Activated T-helper 1 cell treated with anti-CD3 and anti-CD28 coated beads, Interleukin-12 subunit alpha, Interleukin-12 subunit beta, Interleukin-2, Interleukin-4 antibody, amounts not matched to agents 30 ng/mL and 10 ng/mL and 1 ng/mL, durations not matched to agents 14 hours and 24 hours and 36 hours (primary cell): Measurements from ENCODE around the gene DDX56. TPM values are rescaled to one million over a fixed set of nuclear protein-coding genes. Genes with fewer than 3 reads are reported as not detected.

Experiments used
- DNase-seq: peaks from one replicate; pipeline ENCODE4 v3.0.0; 2021; ENCODE audit warnings: low spot score
- H3K27ac Mint-ChIP-seq: one replicate; pipeline ENCODE4 v1.8.0; 2021; ENCODE audit warnings: mild to moderate bottlenecking, mixed read lengths
- H3K27me3 Mint-ChIP-seq: one replicate; pipeline ENCODE4 v1.8.0; 2022; ENCODE audit warnings: mild to moderate bottlenecking, moderate library complexity, mixed read lengths; ENCODE audit not compliant: insufficient read depth
- H3K36me3 Mint-ChIP-seq: one replicate; pipeline ENCODE4 v1.8.0; 2021; ENCODE audit warnings: low read depth, mixed read lengths
- H3K4me1 Mint-ChIP-seq: one replicate; pipeline ENCODE4 v1.8.0; 2021; ENCODE audit warnings: low read depth, mixed read lengths
- H3K4me3 Mint-ChIP-seq: one replicate; pipeline ENCODE4 v1.8.0; 2021; ENCODE audit warnings: mild to moderate bottlenecking, moderate library complexity, mixed read lengths
- H3K9me3 Mint-ChIP-seq: one replicate; pipeline ENCODE4 v1.8.0; 2021; ENCODE audit warnings: mixed read lengths
- intact Hi-C: fragments of 100-400 bp; cut with micrococcal nuclease; formaldehyde crosslinking; loops from one replicate; pipeline ENCODE4 v1.15.1; 2024
- total RNA-seq: library from RNA; stranded (reverse); gene quantifications from 2 replicates; pipeline ENCODE4 v1.2.3, GENCODE V29; 2022

Gene DDX56
- total RNA-seq, 1 donor from 2014 or later = 166 TPM

- intact Hi-C loops = loop anchor here (2.0 kb wide), 3 partner anchors 331 to 527 kb away; partner anchors contain the start of genes POLD2 and TBRG4
- DNase-seq = no peak
- Mint-ChIP-seq H3K4me3 (peak overlapping the region; percentile 93), H3K9me3 (no peaks in the 10 kb centered on the region), H3K36me3 (peaks cover 18% of the 10 kb centered on the region), H3K27ac (peak overlapping the region; percentile 93), H3K4me1 (peaks cover 39% of the 10 kb centered on the region), H3K27me3 (no peaks in the 10 kb centered on the region)
These were observed 9.6 kb upstream of the DDX56 start for GRCh38 chr7:44583146-44583865.

GRCh38 chr7:44581879-44582603 is 8.3 kb upstream of the DDX56 start, which contains the start of gene TMED4:
TMED4 (minus strand) TSS chr7:44582231; CDS start chr7:44582206, 25 bp downstream.
- Mint-ChIP-seq H3K36me3 (peaks cover 18% of the 10 kb centered on the region), H3K27me3 (no peaks in the 10 kb centered on the region), H3K4me3 (peak within 1 kb of the TSS; percentile 93), H3K27ac (peak within 1 kb of the TSS; percentile 93), H3K9me3 (no peaks in the 10 kb centered on the region), H3K4me1 (peaks cover 33% of the 10 kb centered on the region)
- intact Hi-C loops = loop anchor here (1.0 to 2.0 kb wide), 11 partner anchors 8 to 529 kb away; partner anchors contain the start of genes H2AZ2, OGDH, POLD2 and PPIA
- peak; percentile 100 for DNase-seq

- H3K36me3 Mint-ChIP-seq = peaks cover 20% of the 10 kb centered on the region
- peak overlapping the region; percentile 93 for H3K4me3 Mint-ChIP-seq
- no peaks in the 10 kb centered on the region for H3K9me3 Mint-ChIP-seq
- intact Hi-C loops = no loop called here
- H3K27ac Mint-ChIP-seq = peak overlapping the region; percentile 93
- H3K27me3 Mint-ChIP-seq = no peaks in the 10 kb centered on the region
- H3K4me1 Mint-ChIP-seq = peaks cover 35% of the 10 kb centered on the region
- DNase-seq = peak; percentile 49
These were observed 7.5 kb upstream of the DDX56 start for GRCh38 chr7:44580945-44581878.

- no peak for DNase-seq
- no peaks in the 10 kb centered on the region for H3K27me3 Mint-ChIP-seq
- peaks cover 55% of the 10 kb centered on the region for H3K36me3 Mint-ChIP-seq
- peak overlapping the region; percentile 29 for H3K27ac Mint-ChIP-seq
- H3K4me3 Mint-ChIP-seq = peak overlapping the region; percentile 64
- no peaks in the 10 kb centered on the region for H3K9me3 Mint-ChIP-seq
- H3K4me1 Mint-ChIP-seq = peaks cover 54% of the 10 kb centered on the region
- intact Hi-C loops = no loop called here
These were observed 2.5 kb upstream of the DDX56 start for GRCh38 chr7:44576228-44576627.

GRCh38 chr7:44575054-44575453 is 1.3 kb upstream of the DDX56 start:
- Mint-ChIP-seq H3K4me3 (peak overlapping the region; percentile 88), H3K27ac (peak overlapping the region; percentile 95), H3K27me3 (no peaks in the 10 kb centered on the region), H3K4me1 (peaks cover 44% of the 10 kb centered on the region), H3K36me3 (peaks cover 56% of the 10 kb centered on the region), H3K9me3 (no peaks in the 10 kb centered on the region)
- no peak for DNase-seq
- intact Hi-C loops = loop anchor here (2.0 kb wide), 2 partner anchors 32 to 222 kb away; partner anchors contain the start of genes OGDH and PPIA

GRCh38 chr7:44574287-44574872 is 672 bp upstream of the DDX56 start:
- DNase-seq = no peak
- intact Hi-C loops = loop anchor here (1.0 to 2.0 kb wide), 6 partner anchors 8 to 492 kb away; partner anchors contain the start of genes NUDCD3, OGDH, POLM and PPIA
- Mint-ChIP-seq H3K27me3 (no peaks in the 10 kb centered on the region), H3K9me3 (no peaks in the 10 kb centered on the region), H3K27ac (peak overlapping the region; percentile 95), H3K4me3 (peak overlapping the region; percentile 88), H3K4me1 (peaks cover 37% of the 10 kb centered on the region), H3K36me3 (peaks cover 57% of the 10 kb centered on the region)

GRCh38 chr7:44572771-44573170 is 937 bp downstream of the DDX56 start:
- intact Hi-C loops = loop anchor here (1.0 kb wide), 1 partner anchor 276 kb away; the partner anchor contains the start of gene H2AZ2
- Mint-ChIP-seq H3K36me3 (peaks cover 65% of the 10 kb centered on the region), H3K27me3 (no peaks in the 10 kb centered on the region), H3K4me3 (peak overlapping the region; percentile 88), H3K4me1 (peaks cover 32% of the 10 kb centered on the region), H3K9me3 (no peaks in the 10 kb centered on the region), H3K27ac (peak overlapping the region; percentile 95)
- no peak for DNase-seq

- no peak for DNase-seq
- Mint-ChIP-seq H3K9me3 (no peaks in the 10 kb centered on the region), H3K36me3 (peaks cover 74% of the 10 kb centered on the region), H3K4me1 (peaks cover 21% of the 10 kb centered on the region), H3K4me3 (no peak overlapping the region), H3K27me3 (no peaks in the 10 kb centered on the region), H3K27ac (no peak overlapping the region)
- intact Hi-C loops = loop anchor here (5.0 kb wide), 1 partner anchor 548 kb away; no protein-coding TSS in a partner anchor
These were observed 3.7 kb downstream of the DDX56 start for GRCh38 chr7:44569959-44570358.

GRCh38 chr7:44568771-44569560 is 4.7 kb downstream of the DDX56 start:
- intact Hi-C loops = loop anchor here (5.0 kb wide), 1 partner anchor 547 kb away; no protein-coding TSS in a partner anchor
- no peak for DNase-seq
- Mint-ChIP-seq H3K36me3 (peaks cover 80% of the 10 kb centered on the region), H3K4me3 (no peak overlapping the region), H3K9me3 (no peaks in the 10 kb centered on the region), H3K27me3 (no peaks in the 10 kb centered on the region), H3K4me1 (peaks cover 11% of the 10 kb centered on the region), H3K27ac (no peak overlapping the region)

GRCh38 chr7:44567884-44568283 is 5.8 kb downstream of the DDX56 start:
- H3K36me3 Mint-ChIP-seq = peaks cover 79% of the 10 kb centered on the region
- H3K27me3 Mint-ChIP-seq = no peaks in the 10 kb centered on the region
- H3K4me1 Mint-ChIP-seq = peaks cover 8% of the 10 kb centered on the region
- no peak for DNase-seq
- no peak overlapping the region for H3K27ac Mint-ChIP-seq
- no peaks in the 10 kb centered on the region for H3K9me3 Mint-ChIP-seq
- intact Hi-C loops = loop anchor here (5.0 kb wide), 1 partner anchor 546 kb away; no protein-coding TSS in a partner anchor
- no peak overlapping the region for H3K4me3 Mint-ChIP-seq

GRCh38 chr7:44566680-44567079 is 7.0 kb downstream of the DDX56 start:
- intact Hi-C loops = loop anchor here (5.0 kb wide), 1 partner anchor 544 kb away; no protein-coding TSS in a partner anchor
- no peaks in the 10 kb centered on the region for H3K4me1 Mint-ChIP-seq
- no peaks in the 10 kb centered on the region for H3K27me3 Mint-ChIP-seq
- peaks cover 67% of the 10 kb centered on the region for H3K36me3 Mint-ChIP-seq
- no peak overlapping the region for H3K4me3 Mint-ChIP-seq
- H3K9me3 Mint-ChIP-seq = no peaks in the 10 kb centered on the region
- no peak overlapping the region for H3K27ac Mint-ChIP-seq
- no peak for DNase-seq
